ENCODE results near the gene DRC3.

Gene DRC3

DNA sequence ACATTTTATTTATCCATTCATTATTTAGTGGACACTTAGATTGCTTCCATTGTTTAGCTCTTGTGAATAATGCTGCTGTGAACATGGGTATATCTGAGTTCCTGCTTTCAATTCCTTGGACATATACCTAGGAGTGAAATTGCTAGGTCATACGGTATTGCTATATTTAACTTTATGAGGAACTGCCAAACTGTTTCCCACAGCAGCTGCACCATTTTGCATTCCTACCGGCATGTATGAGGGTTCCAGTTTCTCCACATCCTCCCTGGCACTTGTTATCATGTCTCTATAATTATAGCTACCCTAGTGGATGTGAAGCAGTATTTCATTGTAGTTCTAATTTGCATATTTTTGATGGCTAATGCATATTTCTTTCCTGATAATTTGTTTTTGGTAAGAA lies 91.4 kb downstream of the DRC3 start:
- DNase-seq: no peak

DNA sequence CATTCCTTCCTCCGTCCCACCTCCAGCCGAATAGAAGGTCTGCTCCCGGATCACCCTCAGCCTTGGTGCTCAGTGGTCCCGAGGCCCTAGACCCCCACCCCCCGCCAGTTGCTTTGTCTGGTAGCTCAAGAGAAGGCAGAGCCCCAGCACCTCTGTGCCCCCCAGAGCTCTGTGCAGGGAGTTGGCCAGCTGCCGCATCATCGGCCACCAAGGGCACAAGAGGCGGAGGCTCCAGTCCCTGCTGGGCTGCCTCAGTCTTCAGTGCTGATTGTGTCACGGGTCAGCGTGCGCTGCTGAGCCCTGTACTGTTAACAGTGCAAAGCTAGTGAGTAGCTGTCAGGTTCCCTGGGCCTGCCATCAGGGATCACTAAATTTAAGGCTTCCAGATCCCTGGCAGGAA lies 92.9 kb downstream of the DRC3 start:
- DNase-seq: no peak
